HG03039 (cell line): Measurements from ENCODE around the gene RAB40C.

ENCODE experiments used
- ATAC-seq: cut with Tn5 transposase; IDR thresholded peaks from one replicate; pipeline ENCODE4 v1.9.1; 2021; ENCODE audit warnings: mild to moderate bottlenecking, moderate library complexity; ENCODE audit not compliant: unreplicated experiment

Gene RAB40C

GRCh38 chr16:610513-611381, 20.9 kb downstream of the RAB40C start:
- no peak for ATAC-seq

GRCh38 chr16:615122-615521, 25.3 kb downstream of the RAB40C start:
- ATAC-seq = no peak

GRCh38 chr16:616733-617586, 27.1 kb downstream of the RAB40C start:
- ATAC-seq = no peak

- ATAC-seq = no peak
Measured at GRCh38 chr16:617855-618254, 28.0 kb downstream of the RAB40C start.

- ATAC-seq = no peak
Measured at GRCh38 chr16:619476-620100, 29.7 kb downstream of the RAB40C start.

- ATAC-seq = no peak
Measured at GRCh38 chr16:620700-621525, 31.0 kb downstream of the RAB40C start.

GRCh38 chr16:621526-622105, 31.8 kb downstream of the RAB40C start:
- ATAC-seq = no peak

- ATAC-seq = no peak
Measured at GRCh38 chr16:622920-623280, 33.0 kb downstream of the RAB40C start.

- ATAC-seq = no peak
Measured at GRCh38 chr16:624526-625070, 34.7 kb downstream of the RAB40C start.

GRCh38 chr16:625117-625976, 35.5 kb downstream of the RAB40C start:
- no peak for ATAC-seq

- ATAC-seq = no peak
Measured at GRCh38 chr16:625977-626765, 36.3 kb downstream of the RAB40C start.

GRCh38 chr16:626787-627453, 37.1 kb downstream of the RAB40C start:
- ATAC-seq = no peak

- no peak for ATAC-seq
Measured at GRCh38 chr16:627454-628239, 37.8 kb downstream of the RAB40C start.

- no peak for ATAC-seq
Measured at GRCh38 chr16:628321-629061, 38.6 kb downstream of the RAB40C start.

- no peak for ATAC-seq
Measured at GRCh38 chr16:629185-629832, 39.4 kb downstream of the RAB40C start.

- no peak for ATAC-seq
Measured at GRCh38 chr16:629833-630248, 40.0 kb downstream of the RAB40C start.
